PC-3 (cell line): ENCODE results near the gene RBP3. TPM values are rescaled to one million over a fixed set of nuclear protein-coding genes. Genes with fewer than 3 reads are reported as not detected.

Experiments used
- ATAC-seq: fragments of 200-7000 bp; cut with Tn5 transposase; 2 replicates; pipeline ENCODE4 v1.9.1; 2020; ENCODE audit warnings: mild to moderate bottlenecking, moderate library complexity
- BruUV-seq: library from RNA; stranded (reverse); fragments of 400-500 nt; replicated peaks from 2 replicates; lab custom pipeline; 2021; lab: Mats Ljungman, UMichigan
- CTCF ChIA-PET: fragments of 300-600 bp; sonication (Branson Sonifier 250); formaldehyde crosslinking; loops from one replicate; lab custom pipeline; 2022; ENCODE audit warnings: antibody characterized with exemption; lab: Charles Lee
- POLR2A ChIA-PET: fragments of 300-600 bp; sonication (Branson Sonifier 250); formaldehyde crosslinking; loops from one replicate; lab custom pipeline; 2022; ENCODE audit warnings: antibody characterized with exemption; ENCODE audit not compliant: unreplicated experiment; lab: Charles Lee
- DNase-seq: peaks from one replicate; pipeline ENCODE4 v3.0.0-alpha.2; 2015
- H2AFZ ChIP-seq: fragments of 300-600 bp; sonication (generic); 2 replicates; pipeline ENCODE4 v1.6.0; 2016; ENCODE audit warnings: antibody characterized with exemption, low read length
- H3F3A ChIP-seq: fragments of 300-600 bp; sonication (generic); one replicate; pipeline ENCODE4 v1.6.0; 2017; ENCODE audit warnings: antibody characterized with exemption, low read length, control low read depth, mild to moderate bottlenecking; ENCODE audit not compliant: unreplicated experiment
- H3K27ac ChIP-seq: fragments of 300-600 bp; sonication (generic); 2 replicates; pipeline ENCODE4 v1.5.1; 2016; ENCODE audit warnings: mild to moderate bottlenecking, low read length
- H3K27me3 ChIP-seq: fragments of 300-600 bp; sonication (generic); 2 replicates; pipeline ENCODE4 v1.6.1; 2016; ENCODE audit warnings: low read length, mixed read lengths
- H3K36me3 ChIP-seq: fragments of 300-600 bp; sonication (generic); 2 replicates; pipeline ENCODE4 v1.6.1; 2016; ENCODE audit warnings: low read depth, mixed run types, low read length, mixed read lengths
- H3K4me1 ChIP-seq: fragments of 300-600 bp; sonication (generic); 2 replicates; pipeline ENCODE4 v1.5.1; 2016; ENCODE audit warnings: low read length; ENCODE audit not compliant: insufficient read depth
- H3K4me2 ChIP-seq: fragments of 300-600 bp; sonication (generic); 2 replicates; pipeline ENCODE4 v1.6.0; 2016; ENCODE audit warnings: low read length
- H3K4me3 ChIP-seq: fragments of 300-600 bp; sonication (generic); 2 replicates; pipeline ENCODE4 v1.5.1; 2016; ENCODE audit warnings: mild to moderate bottlenecking, low read length, mixed read lengths
- H3K79me2 ChIP-seq: fragments of 300-600 bp; sonication (generic); 2 replicates; pipeline ENCODE4 v1.6.1; 2017; ENCODE audit warnings: low read length, mixed read lengths
- H3K9ac ChIP-seq: fragments of 300-600 bp; sonication (generic); 2 replicates; pipeline ENCODE4 v1.6.0; 2016; ENCODE audit warnings: mild to moderate bottlenecking, low read length
- H3K9me2 ChIP-seq: fragments of 300-600 bp; sonication (generic); replicated peaks from 2 replicates; pipeline ENCODE4 v1.6.1; 2016; ENCODE audit warnings: mixed run types, low read length, mixed read lengths
- H3K9me3 ChIP-seq: fragments of 300-600 bp; sonication (generic); 2 replicates; pipeline ENCODE4 v1.6.1; 2016; ENCODE audit warnings: low read length, mixed read lengths
- H4K20me1 ChIP-seq: fragments of 300-600 bp; sonication (generic); 2 replicates; pipeline ENCODE4 v1.6.1; 2016; ENCODE audit warnings: low read length, mixed read lengths
- EZH2 ChIP-seq: fragments of 300-600 bp; sonication (generic); IDR thresholded peaks from one replicate; pipeline ENCODE4 v1.6.1; 2017; ENCODE audit warnings: antibody characterized with exemption, mild to moderate bottlenecking, low read length; ENCODE audit not compliant: unreplicated experiment
- EZH2phosphoT487 ChIP-seq: fragments of 300-600 bp; sonication (generic); IDR thresholded peaks from 2 replicates; pipeline ENCODE4 v1.6.1; 2018; ENCODE audit warnings: mild to moderate bottlenecking, antibody characterized with exemption, low read length, borderline replicate concordance
- intact Hi-C: fragments of 100-400 bp; cut with micrococcal nuclease; formaldehyde crosslinking; loops from 2 replicates; pipeline ENCODE4 v1.9.0; 2023
- total RNA-seq: library from RNA; depleted of rRNA; stranded (reverse); fragments of >200 nt; gene quantifications from 2 replicates; pipeline ENCODE4 v1.2.3, GENCODE V29; 2014
- TF ChIP-seq, protein P1 (sequence below): fragments of 300-600 bp; sonication (generic); conservative IDR thresholded peaks from 2 replicates; pipeline ENCODE4 v1.5.1; 2017; ENCODE audit warnings: antibody characterized with exemption, low read depth, mild to moderate bottlenecking, low read length

RBP3 gene
- total RNA-seq, 1 experiment from 2014 or later, result not detected

GRCh38 chr10:47372726-47373125, 24.6 kb downstream of the RBP3 start:
- H3K27me3 ChIP-seq, result no peaks in the 10 kb centered on the region
- DNase-seq (no peak), ATAC-seq (no peak)
- intact Hi-C loops, result no loop called here
- no peaks in the 10 kb centered on the region for H3K4me1 ChIP-seq
- H3K27ac ChIP-seq, result no peak overlapping the region
- ChIA-PET CTCF (interaction anchor here (0.6 to 0.7 kb wide), 2 partner anchors 73 to 856 kb away, joined by 3 to 4 read pairs; partner anchors contain the start of gene GDF10), POLR2A (no interaction called here)
- no peaks in the 10 kb centered on the region for H3K79me2 ChIP-seq
- no peak overlapping the region for H3K4me2 ChIP-seq
- H3K4me3 ChIP-seq, result no peak overlapping the region
- BruUV-seq, result no TSS peak
- H3K36me3 ChIP-seq, result no peaks in the 10 kb centered on the region
- no peaks in the 10 kb centered on the region for H3K9me3 ChIP-seq
- H3K9ac ChIP-seq, result no peak overlapping the region
- H2AFZ ChIP-seq, result no peak overlapping the region
- H3F3A ChIP-seq, result no peaks in the 10 kb centered on the region
- no peaks in the 10 kb centered on the region for H3K9me2 ChIP-seq
- TF ChIP-seq, protein P1, sequence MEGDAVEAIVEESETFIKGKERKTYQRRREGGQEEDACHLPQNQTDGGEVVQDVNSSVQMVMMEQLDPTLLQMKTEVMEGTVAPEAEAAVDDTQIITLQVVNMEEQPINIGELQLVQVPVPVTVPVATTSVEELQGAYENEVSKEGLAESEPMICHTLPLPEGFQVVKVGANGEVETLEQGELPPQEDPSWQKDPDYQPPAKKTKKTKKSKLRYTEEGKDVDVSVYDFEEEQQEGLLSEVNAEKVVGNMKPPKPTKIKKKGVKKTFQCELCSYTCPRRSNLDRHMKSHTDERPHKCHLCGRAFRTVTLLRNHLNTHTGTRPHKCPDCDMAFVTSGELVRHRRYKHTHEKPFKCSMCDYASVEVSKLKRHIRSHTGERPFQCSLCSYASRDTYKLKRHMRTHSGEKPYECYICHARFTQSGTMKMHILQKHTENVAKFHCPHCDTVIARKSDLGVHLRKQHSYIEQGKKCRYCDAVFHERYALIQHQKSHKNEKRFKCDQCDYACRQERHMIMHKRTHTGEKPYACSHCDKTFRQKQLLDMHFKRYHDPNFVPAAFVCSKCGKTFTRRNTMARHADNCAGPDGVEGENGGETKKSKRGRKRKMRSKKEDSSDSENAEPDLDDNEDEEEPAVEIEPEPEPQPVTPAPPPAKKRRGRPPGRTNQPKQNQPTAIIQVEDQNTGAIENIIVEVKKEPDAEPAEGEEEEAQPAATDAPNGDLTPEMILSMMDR, result no peak
- TF ChIP-seq EZH2 (no peak), EZH2phosphoT487 (no peak)
- H4K20me1 ChIP-seq, result no peaks in the 10 kb centered on the region

DNA sequence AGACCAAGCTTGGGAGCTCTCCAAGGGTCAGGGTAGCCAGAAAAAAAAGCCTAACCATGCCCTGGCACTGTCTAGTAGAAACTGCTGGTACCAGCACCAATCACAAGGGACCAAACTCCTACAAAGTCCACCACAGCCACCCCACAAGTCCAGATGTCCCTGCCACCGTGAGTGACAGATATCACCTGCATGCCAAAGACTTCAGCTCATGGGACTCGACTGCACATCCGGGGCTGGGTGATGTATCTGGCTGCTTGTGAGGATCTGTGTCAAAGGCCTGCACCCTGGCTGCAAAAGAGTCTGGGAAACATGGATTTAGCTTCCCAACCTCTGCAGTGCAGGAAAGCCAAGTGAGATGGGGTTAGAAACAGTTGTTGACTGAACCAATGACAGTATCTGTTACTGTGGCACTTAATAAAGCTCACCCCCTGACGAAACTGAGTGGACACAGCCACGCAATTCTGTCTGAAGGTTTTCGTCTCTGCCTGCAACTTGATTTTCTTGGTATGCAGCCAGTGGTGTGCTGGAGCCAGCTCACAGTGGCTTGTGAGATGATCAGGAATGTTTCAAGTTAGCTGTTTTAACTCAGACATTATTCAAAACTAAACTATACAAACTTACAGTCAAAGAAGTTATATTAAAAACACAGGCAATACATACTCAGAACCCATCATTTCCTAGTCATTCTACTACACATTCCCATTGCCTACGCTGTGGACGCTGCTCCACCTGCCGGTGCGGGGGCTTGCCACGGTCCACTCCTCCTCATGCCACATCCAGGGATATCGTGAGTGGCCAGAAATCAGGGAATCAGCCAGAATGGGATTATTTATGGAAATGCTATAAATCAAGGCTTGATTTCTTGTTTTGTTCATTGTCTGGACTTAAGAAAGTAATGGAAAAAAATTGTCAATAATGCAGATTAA, 26.7 kb downstream of the RBP3 start:
- no peak overlapping the region for H2AFZ ChIP-seq
- no peak for ATAC-seq
- H3F3A ChIP-seq, result no peaks in the 10 kb centered on the region
- H3K36me3 ChIP-seq, result no peaks in the 10 kb centered on the region
- no peaks in the 10 kb centered on the region for H3K9me3 ChIP-seq
- H3K4me3 ChIP-seq, result no peak overlapping the region
- TF ChIP-seq, protein P1, result no peak
- TF ChIP-seq EZH2, result no peak
- TF ChIP-seq EZH2phosphoT487, result no peak
- H3K27me3 ChIP-seq, result no peaks in the 10 kb centered on the region
- DNase-seq, result no peak
- H3K4me2 ChIP-seq, result no peak overlapping the region
- ChIA-PET CTCF (no interaction called here), POLR2A (no interaction called here)
- no peaks in the 10 kb centered on the region for H4K20me1 ChIP-seq
- no peaks in the 10 kb centered on the region for H3K4me1 ChIP-seq
- H3K79me2 ChIP-seq, result no peaks in the 10 kb centered on the region
- H3K9me2 ChIP-seq, result no peaks in the 10 kb centered on the region
- no TSS peak for BruUV-seq
- no peak overlapping the region for H3K9ac ChIP-seq
- intact Hi-C loops, result no loop called here
- H3K27ac ChIP-seq, result no peak overlapping the region
